Right renal pelvis (tissue), 4 donors: ENCODE data around the gene TMEM63C. TPM values are rescaled to one million over a fixed set of nuclear protein-coding genes. Genes with fewer than 3 reads are reported as not detected.

Source experiments
- DNase-seq, 4 donors: peaks; one replicate each; pipeline ENCODE4 v3.0.0-alpha.2; 2013; ENCODE audit warnings: low read depth in 4 of 4, low spot score in 3 of 4, missing footprints in 1 of 4
- polyA plus RNA-seq, 4 donors: library from polyadenylated mRNA; unstranded; fragments of 120-200 nt; gene quantifications; one replicate each; pipeline ENCODE4 v1.2.1, GENCODE V29; 2013; ENCODE audit not compliant: insufficient read length in 4 of 4

The TMEM63C gene
- polyA plus RNA-seq, 4 donors, result 0.50 to 1.7 (median 1.1) TPM

DNA sequence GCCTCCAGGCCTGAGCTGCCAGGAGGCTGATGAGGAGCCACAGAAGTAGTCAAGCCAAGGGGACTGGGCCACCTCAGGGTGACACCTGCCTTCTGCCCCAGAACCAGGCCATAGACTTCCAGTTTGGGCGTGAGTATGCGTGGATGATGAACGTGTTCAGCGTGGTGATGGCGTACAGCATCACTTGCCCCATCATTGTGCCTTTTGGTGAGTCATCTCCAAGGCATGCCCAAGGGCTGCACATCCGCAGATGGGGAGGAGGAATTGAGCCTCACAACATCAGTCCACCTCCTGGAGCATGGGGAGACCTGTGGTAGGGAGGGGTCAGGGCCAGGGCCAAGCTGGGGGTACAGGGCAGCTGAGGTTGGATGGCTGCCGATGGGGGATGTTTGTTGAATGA is 67.1 kb downstream of the TMEM63C start:
- DNase-seq, result no peak

DNA sequence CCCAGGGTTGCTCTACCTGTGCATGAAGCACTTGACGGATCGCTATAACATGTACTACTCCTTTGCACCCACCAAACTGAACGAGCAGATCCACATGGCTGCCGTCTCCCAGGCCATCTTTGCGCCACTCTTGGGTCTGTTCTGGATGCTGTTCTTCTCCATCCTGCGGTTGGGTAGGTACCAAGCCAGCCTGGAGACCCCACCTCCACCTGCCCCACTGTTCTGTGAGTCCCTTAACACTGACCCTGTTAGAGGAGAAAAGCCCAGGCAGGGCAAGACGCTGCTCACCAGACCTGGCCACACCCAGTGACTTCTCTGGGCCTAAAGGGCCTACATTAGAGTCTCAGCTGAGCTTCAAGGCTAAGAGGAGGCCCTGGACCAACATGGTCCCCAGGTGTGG is 67.7 kb downstream of the TMEM63C start:
- no peak for DNase-seq

DNA sequence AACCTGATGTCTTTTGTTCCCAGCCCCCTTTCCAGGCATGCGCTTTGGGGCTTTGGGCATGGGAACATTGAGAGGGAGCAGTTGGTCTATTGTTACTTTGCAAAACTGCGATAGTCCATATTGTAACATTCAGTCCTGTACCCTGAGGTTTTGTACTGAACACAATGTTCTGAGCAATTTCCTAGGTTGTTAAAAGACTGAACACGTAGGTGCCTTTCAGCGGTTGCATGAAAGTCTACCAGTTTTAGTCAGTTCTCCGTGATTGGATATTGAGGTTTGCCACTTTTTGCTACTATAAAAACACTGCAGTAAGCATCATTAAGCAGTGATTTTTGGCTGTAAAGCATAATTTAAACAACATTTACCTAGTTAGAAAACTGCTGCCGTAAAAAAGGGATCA is 69.3 kb downstream of the TMEM63C start:
- DNase-seq, result no peak

DNA sequence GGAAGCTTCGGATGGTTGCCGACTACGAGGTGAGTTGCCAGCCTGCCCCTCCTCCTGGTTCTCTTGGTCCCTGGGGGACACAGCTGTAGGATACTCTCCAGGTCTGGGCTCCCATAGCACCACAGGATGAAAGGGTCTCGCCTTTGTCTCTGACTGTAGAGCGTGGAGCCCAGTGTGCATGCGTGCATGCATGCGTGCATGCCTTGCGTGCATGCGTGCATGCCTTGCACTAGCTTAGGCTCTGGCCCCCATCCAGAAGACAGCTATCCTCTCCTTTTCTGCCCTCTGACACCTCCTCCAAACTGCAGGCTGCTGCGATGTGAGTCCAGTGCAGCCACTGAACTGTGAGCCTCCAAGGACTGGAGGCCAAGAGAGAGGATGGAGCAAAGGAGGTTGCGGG is 70.3 kb downstream of the TMEM63C start:
- no peak for DNase-seq

DNA sequence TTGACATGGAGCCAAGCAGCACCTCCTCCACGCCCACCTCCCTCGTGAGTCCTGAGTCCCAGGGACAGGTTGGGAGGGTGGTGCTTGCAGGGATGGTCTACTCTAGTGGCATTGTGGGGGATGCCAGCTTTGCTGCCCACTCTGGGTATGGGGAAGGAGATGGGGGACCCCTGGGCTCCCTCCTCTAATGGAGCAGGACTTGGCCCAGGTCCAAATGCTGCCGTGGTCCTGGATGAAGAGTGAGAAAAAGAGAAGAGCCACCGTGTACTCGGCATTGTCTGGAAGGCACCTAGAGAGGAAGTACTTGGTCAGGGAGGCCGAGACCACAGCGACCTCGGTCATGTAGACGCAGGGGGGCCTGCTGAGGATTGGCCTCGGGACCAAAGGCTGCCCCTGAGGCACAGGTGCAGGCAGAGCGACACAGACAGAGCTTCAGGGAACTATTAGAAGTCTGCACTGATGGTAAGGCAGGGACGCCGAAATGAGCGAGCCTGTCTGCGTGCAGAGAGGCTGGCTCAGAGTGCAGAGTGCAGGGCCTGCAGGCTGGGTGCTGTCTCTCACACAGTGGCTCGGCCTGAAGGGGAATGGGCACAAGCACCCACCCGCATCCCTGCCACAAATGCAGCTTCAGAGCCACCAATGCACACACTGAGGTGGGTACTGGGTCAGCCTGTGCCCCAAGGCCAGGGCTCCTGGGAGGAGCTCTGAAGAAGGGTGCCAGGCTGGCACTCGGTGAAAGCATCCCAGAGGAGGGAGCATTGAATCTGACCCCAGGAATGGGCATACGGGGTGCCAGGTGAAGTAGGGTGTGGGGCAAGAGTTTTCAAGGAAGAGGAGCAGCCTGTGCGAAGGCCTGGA is 72.0 kb downstream of the TMEM63C start:
- no peak for DNase-seq

DNA sequence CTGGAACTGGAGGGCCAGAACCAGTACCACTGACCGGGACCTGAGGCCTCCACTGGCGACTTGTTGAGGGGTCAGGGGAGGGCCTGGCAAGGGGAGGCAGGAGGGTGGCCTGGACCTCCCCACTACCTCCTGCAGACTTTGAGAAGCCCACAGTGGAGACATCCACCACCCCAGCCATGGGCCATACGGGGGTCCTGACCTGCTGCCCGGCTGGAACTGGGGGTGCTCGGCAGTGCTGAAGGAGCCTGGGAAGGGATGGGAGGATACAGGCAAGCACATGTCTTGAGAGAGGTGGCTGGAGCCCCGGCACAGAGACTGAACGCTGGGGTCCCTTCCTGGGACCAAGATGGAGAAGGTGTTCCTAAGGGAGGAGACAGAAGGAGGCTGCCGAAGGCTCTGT is 75.1 kb downstream of the TMEM63C start:
- DNase-seq, result no peak

DNA sequence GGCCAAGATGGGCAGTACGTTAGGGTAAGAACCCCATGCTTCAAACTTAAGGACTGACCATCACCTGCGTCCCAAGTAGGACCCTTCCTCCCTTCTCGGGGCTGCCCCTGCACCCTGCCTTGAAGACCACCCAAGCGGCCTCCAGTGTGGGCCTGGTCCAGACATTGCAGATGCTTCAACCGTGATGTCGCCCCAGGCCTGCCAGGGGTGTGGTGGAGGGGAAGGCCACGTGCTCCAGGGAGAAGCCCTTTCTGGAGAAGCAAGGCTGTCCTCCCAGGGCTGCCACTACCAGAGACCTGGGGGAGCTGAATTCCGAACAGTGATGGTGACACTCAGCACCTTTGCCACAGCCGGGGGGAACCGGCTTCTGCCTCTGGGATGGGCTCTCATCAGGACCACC is 76.1 kb downstream of the TMEM63C start:
- DNase-seq, result no peak

DNA sequence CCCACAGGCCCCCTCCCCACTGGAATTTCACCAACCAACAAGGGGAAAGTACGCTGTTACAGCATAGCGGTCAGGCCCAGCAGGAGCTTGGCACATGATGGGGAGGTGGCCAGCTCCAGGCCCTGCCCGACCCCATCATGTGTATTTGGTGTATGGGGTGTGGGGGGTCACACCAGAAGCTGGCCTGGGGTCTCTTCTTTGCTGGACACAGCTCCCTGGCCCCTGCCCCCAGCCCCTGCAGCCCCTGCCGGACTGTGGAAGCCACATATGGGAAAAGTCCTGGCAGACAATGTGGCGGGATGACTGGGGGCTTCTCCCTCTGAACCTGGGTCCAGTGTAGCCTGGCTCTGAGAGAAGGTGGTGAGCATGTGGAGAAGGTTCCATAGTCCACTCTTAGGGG is 77.0 kb downstream of the TMEM63C start:
- no peak for DNase-seq

DNA sequence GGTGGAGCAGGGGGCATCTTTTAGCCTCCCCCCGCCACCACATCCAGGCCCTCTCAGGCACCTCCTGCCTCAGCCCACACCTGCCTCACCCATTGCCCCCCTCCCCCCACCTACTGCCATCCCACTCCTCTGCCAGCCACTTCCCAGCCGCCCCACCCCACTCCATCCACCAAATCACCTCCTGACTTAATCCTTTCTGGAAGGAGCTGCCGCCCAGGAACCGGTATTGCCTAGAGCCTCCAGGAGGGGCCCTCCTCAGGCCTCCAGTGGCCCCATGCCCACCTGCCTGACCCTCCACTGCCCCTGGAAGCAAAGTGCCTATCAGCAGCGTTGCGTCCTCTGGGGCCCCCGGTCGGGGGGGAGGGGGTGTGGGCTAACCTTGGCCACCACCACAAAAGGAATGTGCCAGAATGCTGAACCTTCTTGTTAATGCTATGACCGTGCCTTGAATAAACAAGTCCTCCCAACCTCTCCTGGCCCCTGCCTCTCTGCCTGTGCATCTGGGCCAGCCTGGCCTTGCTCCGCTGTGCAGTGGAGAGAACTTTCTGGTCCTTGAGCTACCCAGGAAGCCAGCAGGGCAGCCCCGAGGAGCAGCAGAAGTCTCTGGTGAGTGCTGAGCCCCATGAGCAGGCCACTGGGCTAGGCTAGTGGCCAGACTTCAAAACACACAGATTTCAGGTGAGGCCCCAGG is 77.6 kb downstream of the TMEM63C start:
- no peak for DNase-seq

DNA sequence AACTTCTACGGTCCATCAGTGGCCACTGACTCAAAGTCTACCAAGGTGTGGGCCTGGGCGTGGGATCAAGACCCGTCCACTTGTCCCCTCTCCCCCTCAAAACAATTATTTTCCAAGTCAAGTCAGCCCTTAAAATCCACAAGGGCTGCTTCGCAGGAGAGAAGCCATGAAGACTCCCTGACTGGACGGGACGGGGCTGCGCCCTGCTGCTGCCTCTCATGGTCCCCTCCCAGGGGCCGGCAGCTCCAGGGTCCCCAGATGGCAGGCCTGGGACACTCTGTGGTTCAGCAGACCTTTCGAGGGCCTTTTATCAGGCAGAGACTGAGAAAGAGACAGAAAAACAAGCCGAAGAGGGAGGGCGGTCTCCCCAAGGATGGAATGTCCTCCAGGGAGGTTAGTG is 78.6 kb downstream of the TMEM63C start:
- DNase-seq, result no peak

DNA sequence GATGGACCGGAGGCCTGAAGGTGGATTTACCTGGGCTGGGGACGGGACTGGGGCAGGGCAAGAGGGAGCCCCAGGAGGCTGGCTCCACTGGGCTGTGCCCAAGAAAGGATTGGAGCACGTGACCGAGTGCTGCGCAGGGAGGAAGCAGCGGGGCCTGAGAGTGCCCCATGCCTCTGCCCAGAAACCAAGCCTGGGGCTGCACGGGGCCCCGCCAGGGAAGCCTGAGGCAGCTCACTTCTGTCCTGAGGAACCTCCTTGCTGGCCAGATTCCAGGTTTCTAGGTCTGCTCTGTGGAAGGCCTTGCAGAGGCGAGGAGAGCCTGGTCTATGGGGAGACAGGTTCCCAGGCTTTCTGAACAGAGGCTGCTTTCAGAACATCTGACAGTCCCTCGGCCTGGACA is 79.0 kb downstream of the TMEM63C start:
- DNase-seq, result no peak

DNA sequence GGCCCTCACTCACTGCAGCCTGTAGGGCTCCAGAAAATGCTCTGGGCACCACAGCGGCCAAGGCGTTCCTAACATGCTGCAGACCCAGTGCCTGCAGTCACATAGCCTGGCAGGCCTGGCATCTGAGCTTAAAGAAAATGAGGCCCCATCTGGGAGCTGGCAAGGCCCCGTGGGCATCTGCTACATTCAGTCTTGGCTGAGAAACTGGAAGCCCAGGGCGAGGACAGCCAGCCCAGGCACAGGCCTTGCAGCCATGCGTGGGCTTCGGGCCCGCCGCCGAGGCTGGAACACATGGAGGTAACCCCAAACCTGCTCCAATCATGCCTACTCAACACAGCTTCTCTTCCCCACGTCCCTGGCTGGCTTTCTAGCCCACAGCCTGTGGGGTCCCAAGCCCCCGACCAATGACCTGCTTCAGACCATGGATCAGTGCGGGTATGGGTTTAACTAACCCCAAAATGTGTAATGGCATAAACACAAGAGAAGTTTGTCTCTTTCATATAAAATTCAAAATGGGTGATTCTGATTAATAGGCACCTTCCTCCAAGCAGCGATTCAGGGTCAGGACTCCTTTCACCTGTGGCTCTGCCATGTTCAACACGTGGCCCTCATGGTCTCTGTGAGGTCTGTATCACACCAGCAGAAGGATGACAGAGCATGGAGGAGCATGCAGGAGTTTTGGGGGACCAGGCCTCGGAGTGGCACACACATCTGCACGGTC is 83.0 kb downstream of the TMEM63C start:
- no peak for DNase-seq

DNA sequence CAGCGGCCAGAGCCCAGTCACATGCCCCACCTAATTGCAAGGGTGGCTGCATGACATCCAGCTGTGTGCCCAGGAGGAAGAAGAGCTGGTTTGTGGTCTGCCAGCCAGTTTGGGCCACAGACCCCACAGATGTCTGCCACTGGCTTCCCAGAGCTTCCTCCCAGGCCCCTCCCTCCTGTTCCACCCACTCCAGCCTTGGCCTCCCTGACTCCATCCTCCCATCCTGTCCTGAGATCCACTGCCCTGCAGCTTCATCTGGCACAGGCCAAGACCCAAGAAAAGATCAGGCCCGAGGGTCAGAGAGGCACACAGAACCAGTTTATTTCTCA is 83.6 kb downstream of the TMEM63C start:
- DNase-seq, result no peak

DNA sequence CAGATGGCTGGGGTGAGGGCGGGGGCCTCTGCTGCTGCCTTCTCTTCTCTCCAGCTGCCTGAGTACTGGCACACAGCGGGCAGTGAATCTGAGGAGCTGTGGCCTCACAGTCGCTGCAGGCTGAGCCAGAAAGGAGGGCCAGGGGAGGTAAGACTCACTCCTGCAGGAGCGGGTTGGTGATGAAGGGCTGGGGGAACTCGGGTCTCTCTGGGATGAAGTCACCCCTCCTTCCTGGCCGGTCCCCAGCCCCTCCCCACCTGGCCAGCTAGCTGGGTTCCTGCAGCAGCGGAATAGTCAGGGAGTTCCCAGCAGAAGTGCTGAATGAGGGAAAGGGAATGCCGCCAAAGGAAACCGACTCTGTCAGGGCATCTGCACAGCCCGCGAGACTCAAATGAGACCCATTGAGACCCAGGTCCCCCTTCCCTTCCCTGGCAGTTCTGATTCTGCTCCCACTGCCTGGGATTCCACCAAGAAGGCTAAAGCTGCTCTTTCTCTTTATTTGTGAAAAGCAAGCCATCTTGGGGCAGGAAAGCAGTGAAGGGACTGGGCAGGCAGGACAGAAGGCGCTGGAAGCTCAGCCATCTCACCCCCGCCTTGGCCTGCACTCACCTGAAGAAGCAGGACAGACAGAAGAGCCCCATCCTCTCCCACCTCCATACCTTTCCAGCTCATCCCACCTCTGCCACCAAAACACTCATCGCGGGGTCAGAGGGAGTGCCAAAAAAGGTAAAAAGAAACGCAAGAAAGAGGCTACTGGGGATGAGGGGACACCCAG is 84.2 kb downstream of the TMEM63C start:
- no peak for DNase-seq

DNA sequence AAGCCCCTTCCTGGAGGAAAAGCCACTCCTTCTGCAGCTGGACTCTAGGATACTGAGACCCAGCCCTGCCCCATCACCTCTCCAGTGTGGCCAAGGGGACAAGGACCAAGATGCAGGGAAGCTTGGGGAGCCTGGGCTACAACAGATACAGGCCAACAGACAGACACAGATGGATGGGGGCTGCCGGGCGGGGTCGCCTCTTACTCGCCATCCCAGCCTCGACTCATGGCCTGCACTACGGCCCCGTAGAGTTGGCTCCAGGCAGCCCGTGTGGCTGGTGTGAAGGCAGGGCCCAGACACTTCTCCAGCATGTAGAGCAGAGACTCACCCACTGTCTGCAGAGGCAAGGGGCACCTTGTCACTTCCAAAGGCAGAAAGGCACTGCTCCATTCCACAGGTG is 84.7 kb downstream of the TMEM63C start:
- DNase-seq, result no peak

DNA sequence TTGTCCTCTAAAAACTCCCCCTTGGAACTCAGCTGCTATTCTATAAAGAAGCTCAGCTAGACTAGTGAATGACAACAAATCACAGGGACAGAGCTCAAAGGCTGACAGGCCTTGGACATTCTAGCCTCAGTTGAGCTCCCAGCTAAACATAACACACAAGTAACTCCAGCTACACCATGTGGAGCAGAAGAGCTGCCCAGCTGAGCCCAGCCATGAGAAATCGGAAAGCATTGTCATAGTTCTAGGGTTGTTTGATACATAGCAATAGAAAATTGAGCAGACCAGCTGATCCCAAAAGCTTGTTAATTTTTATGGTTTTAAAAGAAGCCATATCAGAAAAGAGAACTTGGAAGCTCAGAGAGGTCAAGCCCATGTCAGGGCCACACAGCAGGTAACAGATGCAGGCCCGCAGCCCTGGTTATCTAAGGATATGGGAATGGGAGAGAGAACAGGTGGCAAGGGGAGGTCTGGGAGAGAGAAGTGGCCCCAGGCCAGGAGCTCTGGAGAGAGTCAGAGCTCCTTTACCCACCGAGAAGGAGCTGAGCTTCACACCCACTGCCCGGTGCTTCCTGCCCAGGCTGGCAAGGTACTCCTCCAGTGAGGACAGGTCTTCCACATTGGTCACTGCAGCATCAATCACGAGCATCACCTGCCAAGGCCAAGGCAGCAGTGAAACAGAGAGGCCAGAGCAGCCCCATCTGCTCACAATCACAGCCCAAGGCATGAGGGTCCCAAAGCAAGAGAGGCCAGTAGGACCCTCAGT is 86.5 kb downstream of the TMEM63C start:
- no peak for DNase-seq

DNA sequence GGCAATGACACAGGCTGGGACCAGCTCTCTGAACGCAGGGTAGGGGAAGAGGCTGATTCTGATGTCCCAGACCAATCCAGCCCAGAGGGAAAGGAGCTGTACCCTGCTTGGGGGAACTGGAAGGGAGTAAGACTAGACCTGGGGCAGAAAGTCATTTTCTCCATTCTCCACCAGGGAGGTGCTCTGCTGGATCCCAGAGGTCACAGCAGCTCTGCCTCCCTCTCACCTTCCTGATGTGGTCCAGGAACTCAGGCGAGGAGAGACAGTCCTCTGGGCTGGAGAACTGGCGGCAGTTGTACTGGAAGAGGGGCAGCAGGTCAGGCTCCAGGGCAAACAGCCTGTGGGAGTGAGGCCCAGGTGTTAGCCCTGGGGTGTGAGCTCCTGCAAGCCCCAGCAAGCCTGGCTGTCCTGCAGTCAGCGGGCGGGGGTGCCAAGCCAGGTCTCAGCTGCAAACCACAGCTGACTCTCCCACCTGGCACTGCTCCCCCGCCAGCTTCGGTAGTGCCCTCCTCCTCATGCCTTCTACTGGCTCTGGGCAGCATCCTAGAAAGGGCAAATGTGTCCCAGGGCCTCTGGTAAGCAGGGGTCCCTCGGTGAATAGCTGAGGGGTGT is 87.5 kb downstream of the TMEM63C start:
- DNase-seq, result peak in 1 of 4 donors; percentile 5

DNA sequence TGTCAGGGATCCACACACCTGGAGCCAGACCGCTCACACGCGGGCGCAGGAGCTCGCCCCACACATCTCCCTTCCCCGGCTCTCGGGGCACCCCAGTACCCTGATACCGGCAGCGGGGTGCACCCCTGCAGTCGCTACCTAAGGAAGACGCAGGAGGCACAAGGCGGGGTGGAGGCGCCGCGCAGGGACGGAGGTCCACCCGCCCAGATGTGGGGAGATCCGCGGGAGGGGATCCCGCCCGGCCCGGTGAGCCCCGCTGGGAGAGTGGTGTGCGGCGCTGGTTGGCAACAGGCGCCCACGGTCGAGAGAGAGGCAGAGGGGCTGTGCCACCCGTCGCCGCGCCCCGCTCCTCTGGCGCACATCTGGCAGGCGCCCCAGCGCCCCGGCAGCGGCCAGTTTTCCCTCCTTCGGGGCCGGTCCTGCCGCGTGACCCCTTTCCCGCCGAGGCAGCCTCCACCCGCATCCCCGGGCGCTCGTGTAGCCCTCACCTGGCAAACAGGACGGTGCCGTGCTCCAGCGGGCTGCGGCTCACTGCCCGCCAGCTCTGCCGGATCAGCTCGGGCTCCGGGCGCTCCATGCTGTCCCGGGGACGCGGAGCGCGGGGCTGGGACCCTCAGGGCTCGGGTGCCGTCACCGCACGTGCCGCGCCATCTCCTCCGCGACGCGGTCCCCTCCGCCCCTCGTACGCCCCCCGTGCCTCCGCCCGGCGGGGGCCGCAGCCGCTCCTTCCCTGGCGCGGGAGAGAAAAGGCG is 88.9 kb downstream of the TMEM63C start:
- DNase-seq, result no peak

DNA sequence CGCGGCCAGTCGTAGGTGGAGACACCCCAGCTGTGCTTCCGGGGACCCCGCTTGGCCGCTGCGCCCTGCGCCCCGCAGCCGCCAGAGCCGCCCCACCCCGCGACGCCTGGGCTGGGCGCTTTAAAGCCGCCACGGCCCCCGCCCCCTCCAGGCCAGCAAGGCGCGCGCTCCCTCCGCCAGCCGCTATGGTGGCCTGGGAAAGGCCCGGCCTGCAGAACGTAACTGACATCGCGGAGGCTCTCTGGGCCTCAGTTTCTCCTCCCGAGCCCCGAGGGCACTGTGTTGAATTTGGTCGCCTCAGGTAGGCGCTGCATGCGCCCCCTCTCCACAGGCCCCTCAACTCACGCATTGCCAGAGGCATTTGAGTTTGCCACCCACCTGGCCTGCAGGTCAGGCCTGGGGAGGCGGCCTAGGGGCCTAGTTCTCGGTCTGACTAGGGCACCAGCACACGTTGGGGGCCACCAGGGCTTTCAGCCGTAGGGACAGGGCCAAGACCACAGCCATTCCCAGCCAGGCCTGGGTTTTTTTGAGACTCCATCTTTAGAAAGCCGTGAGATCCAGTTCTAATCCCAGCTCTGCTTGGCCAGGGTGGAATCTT is 89.6 kb downstream of the TMEM63C start, which contains the start of gene NGB:
Gene NGB (minus strand): TSS at position 94 of the 598 bp plus-strand sequence. CDS start 269 bp downstream, outside the sequence.
- DNase-seq, result no peak
